Measurements from ENCODE around the gene AVL9. TPM values are rescaled to one million over a fixed set of nuclear protein-coding genes. Genes with fewer than 3 reads are reported as not detected.

The AVL9 gene
- total RNA-seq, 3 donors from 2014 or later (not counting 1 experiment from before 2014, with no cell fraction given): 36.0 to 50.0 (median 43.8) TPM

GRCh38 chr7:32489788-32490126 lies 5.5 kb upstream of the AVL9 start:
- Mint-ChIP-seq H3K4me1 (peaks cover 15 to 34% of the 10 kb centered on the region in 2 donors), H3K4me3 (peak overlapping the region; percentile 98), H3K27ac (peak overlapping the region; percentile 90 to 98), H3K27me3 (ENCODE audit: low read depth in 2 of 2) (no peaks in the 10 kb centered on the region), H3K9me3 (no peaks in the 10 kb centered on the region), H3K36me3 (peaks cover 7% of the 10 kb centered on the region)
- peaks cover 9% of the 10 kb centered on the region for H3K36me3 ChIP-seq (ENCODE audit: control insufficient read depth, insufficient read depth, low read length)
- DNase-seq: no peak
- 2% methylated on average over 8 of the region's 9 CpGs for WGBS (ENCODE audit: insufficient coverage)
- peak overlapping the region; percentile 89 for H3K27ac ChIP-seq (ENCODE audit: low read length)
- TF ChIP-seq, protein P1, sequence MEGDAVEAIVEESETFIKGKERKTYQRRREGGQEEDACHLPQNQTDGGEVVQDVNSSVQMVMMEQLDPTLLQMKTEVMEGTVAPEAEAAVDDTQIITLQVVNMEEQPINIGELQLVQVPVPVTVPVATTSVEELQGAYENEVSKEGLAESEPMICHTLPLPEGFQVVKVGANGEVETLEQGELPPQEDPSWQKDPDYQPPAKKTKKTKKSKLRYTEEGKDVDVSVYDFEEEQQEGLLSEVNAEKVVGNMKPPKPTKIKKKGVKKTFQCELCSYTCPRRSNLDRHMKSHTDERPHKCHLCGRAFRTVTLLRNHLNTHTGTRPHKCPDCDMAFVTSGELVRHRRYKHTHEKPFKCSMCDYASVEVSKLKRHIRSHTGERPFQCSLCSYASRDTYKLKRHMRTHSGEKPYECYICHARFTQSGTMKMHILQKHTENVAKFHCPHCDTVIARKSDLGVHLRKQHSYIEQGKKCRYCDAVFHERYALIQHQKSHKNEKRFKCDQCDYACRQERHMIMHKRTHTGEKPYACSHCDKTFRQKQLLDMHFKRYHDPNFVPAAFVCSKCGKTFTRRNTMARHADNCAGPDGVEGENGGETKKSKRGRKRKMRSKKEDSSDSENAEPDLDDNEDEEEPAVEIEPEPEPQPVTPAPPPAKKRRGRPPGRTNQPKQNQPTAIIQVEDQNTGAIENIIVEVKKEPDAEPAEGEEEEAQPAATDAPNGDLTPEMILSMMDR (IDR thresholded peaks at IDR 0.05): no peak
- peaks cover 13% of the 10 kb centered on the region for H3K4me1 ChIP-seq (ENCODE audit: control insufficient read depth, insufficient read depth, low read length)
- intact Hi-C loops (cut with micrococcal nuclease): loop anchor here (2.0 to 5.0 kb wide), 2 partner anchors 48 to 573 kb away; partner anchors contain the start of gene NT5C3A
- peak overlapping the region; percentile 94 for H3K4me3 ChIP-seq (ENCODE audit: low read length)
- no peak for ATAC-seq
- H3K9me3 ChIP-seq (ENCODE audit: control insufficient read depth, insufficient read depth, low read length): no peaks in the 10 kb centered on the region
- no peaks in the 10 kb centered on the region for H3K27me3 ChIP-seq (ENCODE audit: control insufficient read depth, insufficient read depth, low read length)

- Histone ChIP-seq H3K9me3 (ENCODE audit: control insufficient read depth, insufficient read depth, low read length) (no peaks in the 10 kb centered on the region), H3K4me3 (ENCODE audit: low read length) (peak within 1 kb of the TSS; percentile 94), H3K27ac (ENCODE audit: low read length) (peak within 1 kb of the TSS; percentile 89), H3K36me3 (ENCODE audit: control insufficient read depth, insufficient read depth, low read length) (peaks cover 8% of the 10 kb centered on the region), H3K4me1 (ENCODE audit: control insufficient read depth, insufficient read depth, low read length) (peaks cover 16% of the 10 kb centered on the region), H3K27me3 (ENCODE audit: control insufficient read depth, insufficient read depth, low read length) (no peaks in the 10 kb centered on the region)
- Mint-ChIP-seq H3K27me3 (ENCODE audit: low read depth in 2 of 2) (no peaks in the 10 kb centered on the region), H3K4me1 (peaks cover 18 to 37% of the 10 kb centered on the region in 2 donors), H3K9me3 (no peaks in the 10 kb centered on the region), H3K4me3 (peak within 1 kb of the TSS; percentile 98), H3K36me3 (peaks cover 7% of the 10 kb centered on the region), H3K27ac (peak within 1 kb of the TSS; percentile 90 to 98)
- WGBS (ENCODE audit: insufficient coverage): under 1% methylated on average over 33 of the region's 38 CpGs
- intact Hi-C loops (cut with micrococcal nuclease): loop anchor here (2.0 to 5.0 kb wide), 2 partner anchors 47 to 573 kb away; partner anchors contain the start of gene NT5C3A
- TF ChIP-seq, protein P1 (IDR thresholded peaks at IDR 0.05): no peak
- peak; percentile 72 to 85 (median 79) for ATAC-seq
- peak; percentile 84 to 96 for DNase-seq
Observed at GRCh38 chr7:32490127-32490796, 5.0 kb upstream of the AVL9 start, which contains the start of gene LSM5. Gene LSM5 (minus strand): TSS chr7:32490380. CDS start chr7:32490365, 15 bp downstream.

GRCh38 chr7:32494946-32495297 lies 367 bp upstream of the AVL9 start:
- under 1% methylated on average over 8 of the region's 14 CpGs for WGBS (ENCODE audit: insufficient coverage)
- Mint-ChIP-seq H3K4me1 (peaks cover 35 to 36% of the 10 kb centered on the region in 2 donors), H3K27ac (peak overlapping the region; percentile 86 to 95), H3K36me3 (no peaks in the 10 kb centered on the region), H3K4me3 (peak overlapping the region; percentile 99), H3K9me3 (no peaks in the 10 kb centered on the region), H3K27me3 (ENCODE audit: low read depth in 2 of 2) (no peaks in the 10 kb centered on the region)
- TF ChIP-seq, protein P1 (IDR thresholded peaks at IDR 0.05): no peak
- no peaks in the 10 kb centered on the region for H3K9me3 ChIP-seq (ENCODE audit: control insufficient read depth, insufficient read depth, low read length)
- peak overlapping the region; percentile 74 for H3K4me3 ChIP-seq (ENCODE audit: low read length)
- no peaks in the 10 kb centered on the region for H3K36me3 ChIP-seq (ENCODE audit: control insufficient read depth, insufficient read depth, low read length)
- peak overlapping the region; percentile 84 for H3K27ac ChIP-seq (ENCODE audit: low read length)
- H3K4me1 ChIP-seq (ENCODE audit: control insufficient read depth, insufficient read depth, low read length): peaks cover 16% of the 10 kb centered on the region
- DNase-seq (no peak), ATAC-seq (no peak)
- intact Hi-C loops (cut with micrococcal nuclease): loop anchor here (5.0 kb wide), 2 partner anchors 42 to 397 kb away; partner anchors contain the start of gene KBTBD2
- no peaks in the 10 kb centered on the region for H3K27me3 ChIP-seq (ENCODE audit: control insufficient read depth, insufficient read depth, low read length)

Measured in natural killer cell (primary cell).